Neural cell (in vitro differentiated cells): ENCODE measurements around the gene HOXD8.

Source experiments
- CTCF ChIP-seq: fragments of 450-650 bp; IDR thresholded peaks from 2 replicates; pipeline ENCODE4 v1.5.1; 2014; ENCODE audit warnings: antibody characterized with exemption, mild to moderate bottlenecking, moderate library complexity; ENCODE audit not compliant: poor library complexity, severe bottlenecking
- EP300 ChIP-seq: fragments of 450-650 bp; conservative IDR thresholded peaks from 2 replicates; pipeline ENCODE4 v1.6.1; 2014; ENCODE audit warnings: antibody characterized with exemption, mild to moderate bottlenecking, moderate library complexity; ENCODE audit not compliant: poor library complexity, severe bottlenecking
- EZH2 ChIP-seq: fragments of 200-600, 300-800 bp; shearing (Covaris generic), sonication (generic); IDR thresholded peaks from 2 replicates; pipeline ENCODE4 v1.6.1; 2014; ENCODE audit warnings: antibody characterized with exemption, low read length, borderline replicate concordance, mild to moderate bottlenecking; ENCODE audit not compliant: insufficient read depth, poor library complexity, severe bottlenecking
- MXI1 ChIP-seq: fragments of 450-650 bp; conservative IDR thresholded peaks from 2 replicates; pipeline ENCODE4 v1.6.1; 2014; ENCODE audit warnings: antibody characterized with exemption, mild to moderate bottlenecking; ENCODE audit not compliant: poor library complexity, severe bottlenecking
- POLR2AphosphoS5 ChIP-seq: IDR thresholded peaks from 2 replicates; pipeline ENCODE4 v1.6.1; 2012
- RAD21 ChIP-seq: fragments of 450-650 bp; conservative IDR thresholded peaks from 2 replicates; pipeline ENCODE4 v1.6.1; 2014; ENCODE audit warnings: antibody characterized with exemption, mild to moderate bottlenecking, moderate library complexity
- REST ChIP-seq: IDR thresholded peaks from 2 replicates; pipeline ENCODE4 v1.6.1; 2012; ENCODE audit warnings: borderline replicate concordance
- TAF1 ChIP-seq: IDR thresholded peaks from 2 replicates; pipeline ENCODE4 v1.6.1; 2012; ENCODE audit warnings: low read depth

GRCh38 chr2:176122052-176122682, 7.3 kb upstream of the HOXD8 start:
- no peak for TF ChIP-seq CTCF
- TF ChIP-seq EP300, result no peak
- TF ChIP-seq REST, result no peak
- no peak for TF ChIP-seq POLR2AphosphoS5
- peak; percentile 99 for TF ChIP-seq EZH2
- TF ChIP-seq TAF1, result no peak
- TF ChIP-seq RAD21, result no peak
- no peak for TF ChIP-seq MXI1
